Left ventricle myocardium inferior (tissue), 1 donor: ENCODE measurements around the gene SLC24A3. TPM values are rescaled to one million over a fixed set of nuclear protein-coding genes. Genes with fewer than 3 reads are reported as not detected.

Experiments
- DNase-seq: peaks from one replicate; pipeline ENCODE4 v3.0.0-alpha.2; 2020
- H3K27ac ChIP-seq: fragments of 200-600 bp; replicated peaks from 2 replicates; pipeline ENCODE4 v1.8.0; 2021
- H3K27me3 ChIP-seq: fragments of 200-600 bp; 2 replicates; pipeline ENCODE4 v1.8.0; 2021; ENCODE audit warnings: low read depth
- H3K36me3 ChIP-seq: fragments of 200-600 bp; 2 replicates; pipeline ENCODE4 v1.8.0; 2021
- H3K4me1 ChIP-seq: fragments of 200-600 bp; 2 replicates; pipeline ENCODE4 v1.8.0; 2021
- H3K4me3 ChIP-seq: fragments of 200-600 bp; 2 replicates; pipeline ENCODE4 v1.8.0; 2021; ENCODE audit warnings: mild to moderate bottlenecking, moderate library complexity
- H3K9me3 ChIP-seq: fragments of 200-600 bp; replicated peaks from 2 replicates; pipeline ENCODE4 v1.8.0; 2021
- CTCF ChIP-seq: fragments of 200-600 bp; IDR thresholded peaks from 2 replicates; pipeline ENCODE4 v1.8.0; 2021; ENCODE audit warnings: antibody characterized with exemption, mild to moderate bottlenecking, borderline replicate concordance
- intact Hi-C: fragments of 100-400 bp; cut with micrococcal nuclease; formaldehyde crosslinking; loops from one replicate; pipeline ENCODE4 v1.11.0; 2022
- total RNA-seq: library from RNA; stranded (reverse); fragmentation: NEBNext Ultra II Directional; extraction: Animal tissue kit (Norgen Biotek cat#: 25700); gene quantifications from one replicate; pipeline ENCODE4 v1.2.1, GENCODE V29; 2021
- donor health status: DM: no; HTN: yes; CAD: no; lungs with severe emphysema.

Gene SLC24A3
- total RNA-seq, 1 donor from 2014 or later = 1.3 TPM

GRCh38 chr20:19546648-19547047 is 334.2 kb downstream of the SLC24A3 start:
- no peak overlapping the region for H3K27ac ChIP-seq
- no peak for TF ChIP-seq CTCF
- no peaks in the 10 kb centered on the region for H3K9me3 ChIP-seq
- H3K4me1 ChIP-seq = no peaks in the 10 kb centered on the region
- DNase-seq = no peak
- intact Hi-C loops = no loop called here
- peaks cover 36% of the 10 kb centered on the region for H3K27me3 ChIP-seq
- no peak overlapping the region for H3K4me3 ChIP-seq
- H3K36me3 ChIP-seq = no peaks in the 10 kb centered on the region

- H3K27ac ChIP-seq = no peak overlapping the region
- H3K4me1 ChIP-seq = no peaks in the 10 kb centered on the region
- no peaks in the 10 kb centered on the region for H3K36me3 ChIP-seq
- no peaks in the 10 kb centered on the region for H3K9me3 ChIP-seq
- H3K27me3 ChIP-seq = peaks cover 39% of the 10 kb centered on the region
- intact Hi-C loops = no loop called here
- no peak for TF ChIP-seq CTCF
- H3K4me3 ChIP-seq = no peak overlapping the region
- DNase-seq = no peak
Observed at GRCh38 chr20:19547547-19547946, 335.1 kb downstream of the SLC24A3 start.

GRCh38 chr20:19549896-19550295 is 337.5 kb downstream of the SLC24A3 start:
- no peak for TF ChIP-seq CTCF
- H3K27me3 ChIP-seq = peaks cover 47% of the 10 kb centered on the region
- no peak for DNase-seq
- H3K9me3 ChIP-seq = no peaks in the 10 kb centered on the region
- no peaks in the 10 kb centered on the region for H3K4me1 ChIP-seq
- H3K4me3 ChIP-seq = no peak overlapping the region
- intact Hi-C loops = no loop called here
- H3K36me3 ChIP-seq = no peaks in the 10 kb centered on the region
- H3K27ac ChIP-seq = no peak overlapping the region

GRCh38 chr20:19552221-19553180 is 340.1 kb downstream of the SLC24A3 start:
- Histone ChIP-seq H3K4me1 (no peaks in the 10 kb centered on the region), H3K4me3 (no peak overlapping the region), H3K36me3 (no peaks in the 10 kb centered on the region), H3K9me3 (no peaks in the 10 kb centered on the region), H3K27ac (no peak overlapping the region), H3K27me3 (peaks cover 52% of the 10 kb centered on the region)
- no peak for TF ChIP-seq CTCF
- intact Hi-C loops = no loop called here
- DNase-seq = no peak

GRCh38 chr20:19554666-19555065 is 342.2 kb downstream of the SLC24A3 start:
- Histone ChIP-seq H3K27ac (no peak overlapping the region), H3K9me3 (no peaks in the 10 kb centered on the region), H3K36me3 (no peaks in the 10 kb centered on the region), H3K27me3 (peaks cover 43% of the 10 kb centered on the region), H3K4me3 (no peak overlapping the region), H3K4me1 (no peaks in the 10 kb centered on the region)
- DNase-seq = no peak
- intact Hi-C loops = no loop called here
- TF ChIP-seq CTCF = no peak
